H1 (cell line): ENCODE results near the gene FOXL2. TPM values are rescaled to one million over a fixed set of nuclear protein-coding genes. Genes with fewer than 3 reads are reported as not detected.

Experiments used
- CTBP2 ChIP-seq: IDR thresholded peaks from 2 replicates; pipeline ENCODE4 v1.7.0; 2011; ENCODE audit warnings: borderline replicate concordance, mild to moderate bottlenecking, moderate library complexity, mixed read lengths, low read length; ENCODE audit not compliant: insufficient read depth, insufficient read length
- GABPA ChIP-seq: IDR thresholded peaks from 2 replicates; pipeline ENCODE4 v1.6.1; 2011; ENCODE audit warnings: mild to moderate bottlenecking, low read length, moderate library complexity, borderline replicate concordance; ENCODE audit not compliant: insufficient read depth
- POLR2A ChIP-seq, 2 experiments: IDR thresholded peaks; 1 replicate in 1 of 2; 2 replicates in 1 of 2; pipeline ENCODE4 v1.6.1; 2011; ENCODE audit warnings: low read depth in 2 of 2, low read length in 2 of 2, mild to moderate bottlenecking in 2 of 2; ENCODE audit errors: control extremely low read depth in 1 of 2
- SIX5 ChIP-seq: IDR thresholded peaks from 2 replicates; pipeline ENCODE4 v1.6.1; 2011; ENCODE audit warnings: mild to moderate bottlenecking, low read depth, low read length
- SRF ChIP-seq: IDR thresholded peaks from 2 replicates; pipeline ENCODE4 v1.6.1; 2011; ENCODE audit warnings: mild to moderate bottlenecking, low read depth, low read length, moderate library complexity
- polyA plus RNA-seq, 7 experiments: library from polyadenylated mRNA; depleted of rRNA in 3 of 7; stranded (reverse) in 5 of 7; unstranded in 2 of 7; fragments of >200 nt in 5 of 7; fragments of 200-250 nt in 2 of 7; gene quantifications; 1 replicate in 5 of 7; 2 replicates in 1 of 7; 4 replicates in 1 of 7; pipeline versions ENCODE4 v1.2.1 to v1.2.3, GENCODE V29; 2011 to 2013; ENCODE audit warnings: missing spikeins in 2 of 7, mixed read lengths in 2 of 7
- total RNA-seq: library from RNA; stranded (reverse); fragmentation: NEBNext Ultra II Directional; extraction: Animal tissue kit (Norgen Biotek cat#: 25700); gene quantifications from 2 replicates; pipeline ENCODE4 v1.2.1, GENCODE V29; 2021

Gene FOXL2
- total and polyA plus RNA-seq, 2 of the 8 experiments (the other 6 are each of a cell fraction or from before 2014, with no cell fraction given), result 0.59 to 2.4 TPM

DNA sequence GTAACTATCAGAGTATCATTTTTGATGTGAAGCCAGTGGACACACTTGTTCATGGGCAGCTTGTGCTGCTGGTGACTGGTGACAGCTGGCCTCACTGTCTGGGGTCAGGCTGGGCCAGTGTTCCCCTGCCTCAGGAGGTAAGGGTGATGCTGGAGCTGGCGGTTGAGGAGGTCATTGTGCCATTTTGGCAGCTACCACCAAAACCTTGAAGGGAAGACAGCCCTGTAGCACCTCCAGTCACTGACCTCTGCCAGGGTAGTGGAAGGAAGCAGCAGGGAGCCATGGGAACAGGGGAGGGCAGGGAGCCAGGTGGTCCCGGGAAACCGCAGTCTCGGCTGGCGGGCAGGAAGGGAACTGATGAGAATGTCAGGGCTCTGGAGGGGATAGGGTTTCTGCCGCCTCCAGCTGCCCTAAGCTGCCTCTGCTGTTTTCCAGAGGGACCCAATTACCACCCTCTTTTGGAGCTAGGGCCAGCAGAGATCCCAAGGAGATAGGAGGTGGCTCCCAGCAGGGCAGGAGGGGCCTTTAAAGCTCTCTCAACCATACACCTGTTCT, 24.9 kb upstream of the FOXL2 start (continued):
- no peak for TF ChIP-seq SIX5
- TF ChIP-seq SRF, result no peak
- TF ChIP-seq CTBP2, result no peak
- no peak for TF ChIP-seq GABPA
- no peak for TF ChIP-seq POLR2A (IDR thresholded peaks at IDR 0.05; ENCODE audit: control extremely low read depth in 1 of 2, low read depth in 2 of 2, low read length in 2 of 2)
